Cerebellar cortex (tissue), 1 donor: ENCODE measurements around the gene GPHB5.
"Not testable (repeated sequence)": the region's sequence is repeated elsewhere in the genome, so short reads cannot be mapped to it uniquely, and the experiment has no call there.

Experiments used
- DNase-seq: peaks from one replicate; pipeline ENCODE4 v3.0.0-alpha.2; 2015; ENCODE audit warnings: low spot score

GPHB5 gene

GRCh38 chr14:63295231-63295685 lies 23.5 kb downstream of the GPHB5 start:
- no peak for DNase-seq

GRCh38 chr14:63292805-63293204 lies 25.9 kb downstream of the GPHB5 start:
- no peak for DNase-seq

- DNase-seq = no peak
These were observed 27.8 kb downstream of the GPHB5 start for GRCh38 chr14:63290741-63291430.

GRCh38 chr14:63288853-63289252 lies 29.9 kb downstream of the GPHB5 start:
- DNase-seq = no peak

- no peak for DNase-seq
These were observed 30.9 kb downstream of the GPHB5 start for GRCh38 chr14:63287666-63288483.

- DNase-seq = no peak
These were observed 32.7 kb downstream of the GPHB5 start for GRCh38 chr14:63286071-63286470.

GRCh38 chr14:63283884-63284248 lies 34.9 kb downstream of the GPHB5 start:
- no peak for DNase-seq

- no peak for DNase-seq
These were observed 35.5 kb downstream of the GPHB5 start for GRCh38 chr14:63282997-63283883.

GRCh38 chr14:63279933-63280332 lies 38.8 kb downstream of the GPHB5 start:
- DNase-seq = not testable (repeated sequence)

- no peak for DNase-seq
These were observed 41.0 kb downstream of the GPHB5 start for GRCh38 chr14:63277591-63278183.

GRCh38 chr14:63276492-63277342 lies 42.0 kb downstream of the GPHB5 start:
- peak; percentile 65 for DNase-seq

- no peak for DNase-seq
These were observed 42.7 kb downstream of the GPHB5 start for GRCh38 chr14:63276016-63276415.

GRCh38 chr14:63275611-63276010 lies 43.1 kb downstream of the GPHB5 start:
- DNase-seq = no peak

GRCh38 chr14:63273717-63274655 lies 44.7 kb downstream of the GPHB5 start:
- DNase-seq = peak; percentile 74

- no peak for DNase-seq
These were observed 45.6 kb downstream of the GPHB5 start for GRCh38 chr14:63273129-63273528.

- DNase-seq = peak; percentile 77
These were observed 49.0 kb downstream of the GPHB5 start for GRCh38 chr14:63269561-63270225.

- peak; percentile 96 for DNase-seq
These were observed 50.0 kb downstream of the GPHB5 start for GRCh38 chr14:63268771-63269170.

GRCh38 chr14:63267171-63267570 lies 51.6 kb downstream of the GPHB5 start:
- no peak for DNase-seq

GRCh38 chr14:63266106-63266505 lies 52.6 kb downstream of the GPHB5 start:
- DNase-seq = no peak
